GM23248 (cell line): ENCODE measurements around the gene HSD11B1L. TPM values are rescaled to one million over a fixed set of nuclear protein-coding genes. Genes with fewer than 3 reads are reported as not detected.

Experiments used
- DNase-seq: peaks from one replicate; pipeline ENCODE4 v3.0.0-alpha.2; 2015
- H2AFZ ChIP-seq: fragments of 200-600 bp; sonication (generic); 2 replicates; pipeline ENCODE4 v1.6.1; 2016; ENCODE audit warnings: antibody characterized with exemption
- H3F3A ChIP-seq: fragments of 200-600 bp; sonication (generic); 2 replicates; pipeline ENCODE4 v1.6.1; 2016; ENCODE audit warnings: mild to moderate bottlenecking, antibody characterized with exemption, mixed run types; ENCODE audit not compliant: insufficient read depth
- H3K27ac ChIP-seq: fragments of 200-600 bp; sonication (generic); 2 replicates; pipeline ENCODE4 v1.5.1; 2016; ENCODE audit warnings: mild to moderate bottlenecking
- H3K27me3 ChIP-seq: fragments of 200-600 bp; sonication (generic); replicated peaks from 2 replicates; pipeline ENCODE4 v1.6.1; 2016; ENCODE audit warnings: mild to moderate bottlenecking; ENCODE audit not compliant: insufficient read depth
- H3K36me3 ChIP-seq: fragments of 200-600 bp; sonication (generic); 2 replicates; pipeline ENCODE4 v1.6.1; 2016; ENCODE audit warnings: low read depth, mild to moderate bottlenecking
- H3K4me1 ChIP-seq: fragments of 200-600 bp; sonication (generic); 2 replicates; pipeline ENCODE4 v1.6.1; 2016; ENCODE audit warnings: mild to moderate bottlenecking; ENCODE audit not compliant: insufficient read depth
- H3K4me2 ChIP-seq: fragments of 200-600 bp; sonication (generic); one replicate; pipeline ENCODE4 v1.6.1; 2016; ENCODE audit warnings: mild to moderate bottlenecking; ENCODE audit not compliant: unreplicated experiment
- H3K4me3 ChIP-seq: fragments of 200-600 bp; sonication (generic); 2 replicates; pipeline ENCODE4 v1.5.1; 2016; ENCODE audit warnings: mild to moderate bottlenecking
- H3K79me2 ChIP-seq: fragments of 200-600 bp; sonication (generic); 2 replicates; pipeline ENCODE4 v1.6.1; 2016; ENCODE audit warnings: mild to moderate bottlenecking; ENCODE audit not compliant: insufficient read depth
- H3K9ac ChIP-seq: fragments of 200-600 bp; sonication (generic); 2 replicates; pipeline ENCODE4 v1.6.1; 2016; ENCODE audit warnings: mild to moderate bottlenecking
- H3K9me2 ChIP-seq: fragments of 200-600 bp; sonication (generic); 2 replicates; pipeline ENCODE4 v1.6.1; 2016; ENCODE audit warnings: mixed run types, mild to moderate bottlenecking, moderate library complexity; ENCODE audit not compliant: insufficient read depth
- H3K9me3 ChIP-seq: fragments of 200-600 bp; sonication (generic); one replicate; pipeline ENCODE4 v1.6.1; 2017; ENCODE audit warnings: low read depth
- H4K20me1 ChIP-seq: fragments of 200-600 bp; sonication (generic); 2 replicates; pipeline ENCODE4 v1.6.0; 2016; ENCODE audit not compliant: insufficient read depth
- EZH2 ChIP-seq: fragments of 200-600 bp; sonication (generic); IDR thresholded peaks from 2 replicates; pipeline ENCODE4 v1.6.1; 2018; ENCODE audit warnings: antibody characterized with exemption, mild to moderate bottlenecking; ENCODE audit not compliant: insufficient read depth, poor library complexity, severe bottlenecking
- EZH2phosphoT487 ChIP-seq: fragments of 200-600 bp; sonication (generic); IDR thresholded peaks from 2 replicates; pipeline ENCODE4 v1.6.1; 2018; ENCODE audit warnings: antibody characterized with exemption, moderate library complexity, mild to moderate bottlenecking, low read depth; ENCODE audit not compliant: insufficient read depth
- WGBS, 2 experiments: methylation state at CpG; one replicate each; pipeline ENCODE4 v1.1.6; 2015 to 2017; ENCODE audit warnings: low lambda C conversion rate in 2 of 2, low coverage in 1 of 2; ENCODE audit errors: missing lambda C conversion rate in 2 of 2; 5-methylcytosine and 5-hydroxymethylcytosine counted together
- in situ Hi-C: fragments of 300-500 bp; cut with MboI; formaldehyde crosslinking; loops from 2 replicates; pipeline ENCODE4 v1.15.0; 2020
- polyA plus RNA-seq: library from polyadenylated mRNA; unstranded; fragments of >200 nt; fragmentation: Nextera tagmentation; extraction: Ambion mirVana; gene quantifications from 2 replicates; pipeline ENCODE4 v1.2.1, GENCODE V29; 2016
- total RNA-seq: library from RNA; depleted of rRNA; stranded (reverse); fragments of >200 nt; shearing (Covaris generic); gene quantifications from 2 replicates; pipeline ENCODE4 v1.2.3, GENCODE V29; 2014

HSD11B1L gene
- total and polyA plus RNA-seq, 2 experiments from 2014 or later, result 10.9 to 30.7 TPM

DNA sequence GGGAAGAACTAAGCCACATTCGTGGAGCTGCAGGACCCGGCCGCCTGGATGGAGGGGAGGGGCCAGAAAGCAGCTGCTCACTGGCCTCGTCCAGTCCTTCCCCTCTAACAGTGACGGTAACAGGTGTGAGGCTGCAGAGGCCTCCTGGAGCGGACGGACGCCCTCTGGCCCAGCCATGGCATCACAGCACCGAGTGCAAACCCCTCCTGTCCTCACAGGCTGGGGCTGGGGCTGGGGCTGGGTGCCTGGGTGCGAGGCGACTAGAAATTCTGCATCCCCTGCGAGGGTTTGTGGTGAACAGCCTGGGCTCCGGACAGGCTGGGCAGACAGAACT lies 4.1 kb upstream of the HSD11B1L start:
- WGBS, 2 experiments, result 61 to 69% methylated on average over 13 of the region's 13 CpGs
- in situ Hi-C loops, result no loop called here

GRCh38 chr19:5677136-5677535 lies 3.7 kb upstream of the HSD11B1L start:
- no peaks in the 10 kb centered on the region for H3F3A ChIP-seq
- H3K27ac ChIP-seq, result no peak overlapping the region

More for the DNA sequence above, 4.1 kb upstream of the HSD11B1L start:
- H3K9me2 ChIP-seq, result no peaks in the 10 kb centered on the region
- H3K9ac ChIP-seq, result no peak overlapping the region
- no peaks in the 10 kb centered on the region for H3K27me3 ChIP-seq
- TF ChIP-seq EZH2 (no peak), EZH2phosphoT487 (no peak)
- DNase-seq, result no peak
- peaks cover 15% of the 10 kb centered on the region for H3K79me2 ChIP-seq
- no peaks in the 10 kb centered on the region for H4K20me1 ChIP-seq
- no peak overlapping the region for H2AFZ ChIP-seq
- no peaks in the 10 kb centered on the region for H3K36me3 ChIP-seq
- no peak overlapping the region for H3K4me2 ChIP-seq
- 0 out of 2 replicates have a peak, but pooled peaks cover 3% of the 10 kb centered on the region for H3F3A ChIP-seq
- H3K9me3 ChIP-seq, result no peaks in the 10 kb centered on the region
- no peaks in the 10 kb centered on the region for H3K4me1 ChIP-seq
- H3K4me3 ChIP-seq, result no peak overlapping the region
- H3K27ac ChIP-seq, result no peak overlapping the region

DNA sequence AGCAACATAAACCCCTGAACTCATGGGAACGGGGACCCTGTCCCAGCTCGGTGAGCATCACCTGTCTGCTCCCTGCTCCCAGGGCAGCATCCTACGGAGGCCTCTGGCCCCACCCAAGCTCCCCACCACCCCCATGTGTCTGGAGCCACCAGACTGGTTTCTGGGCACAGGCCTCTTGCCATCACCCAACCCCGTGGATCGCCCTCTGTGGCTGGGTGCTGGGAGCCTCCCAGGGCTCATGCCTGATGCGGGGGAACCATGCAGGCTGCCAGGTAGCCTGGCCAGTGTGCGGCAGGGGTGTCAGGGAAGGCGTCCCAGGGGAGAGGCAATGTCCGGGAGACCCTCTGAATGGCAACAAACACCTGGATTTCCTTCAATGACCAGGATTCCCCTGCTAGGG lies 3.2 kb upstream of the HSD11B1L start:
- H3K4me2 ChIP-seq, result no peak overlapping the region
- no peaks in the 10 kb centered on the region for H3K9me3 ChIP-seq
- H3K36me3 ChIP-seq, result no peaks in the 10 kb centered on the region
- no peaks in the 10 kb centered on the region for H3K9me2 ChIP-seq
- H3K4me3 ChIP-seq, result no peak overlapping the region
- H3K27me3 ChIP-seq, result no peaks in the 10 kb centered on the region
- H3K4me1 ChIP-seq, result no peaks in the 10 kb centered on the region
- in situ Hi-C loops, result no loop called here
- DNase-seq, result no peak
- no peaks in the 10 kb centered on the region for H3F3A ChIP-seq
- H3K27ac ChIP-seq, result no peak overlapping the region
- no peaks in the 10 kb centered on the region for H4K20me1 ChIP-seq
- peaks cover 15% of the 10 kb centered on the region for H3K79me2 ChIP-seq
- TF ChIP-seq EZH2phosphoT487 (no peak), EZH2 (no peak)
- no peak overlapping the region for H3K9ac ChIP-seq
- H2AFZ ChIP-seq, result no peak overlapping the region
- WGBS, 2 experiments, result 86 to 94% methylated on average over 6 to 9 of the region's 9 CpGs

More at GRCh38 chr19:5677136-5677535, 3.7 kb upstream of the HSD11B1L start:
- H3K4me3 ChIP-seq, result no peak overlapping the region
- no peak for DNase-seq
- no peak overlapping the region for H2AFZ ChIP-seq
- in situ Hi-C loops, result no loop called here
- H3K27me3 ChIP-seq, result no peaks in the 10 kb centered on the region
- no peaks in the 10 kb centered on the region for H3K9me3 ChIP-seq
- H3K79me2 ChIP-seq, result peaks cover 15% of the 10 kb centered on the region
- TF ChIP-seq EZH2phosphoT487, result no peak
- no peak for TF ChIP-seq EZH2
- H3K9ac ChIP-seq, result no peak overlapping the region
- no peaks in the 10 kb centered on the region for H4K20me1 ChIP-seq
- no peaks in the 10 kb centered on the region for H3K9me2 ChIP-seq
- WGBS, 2 experiments, result 86 to 87% methylated on average over 9 to 10 of the region's 10 CpGs
- no peaks in the 10 kb centered on the region for H3K4me1 ChIP-seq
- H3K36me3 ChIP-seq, result no peaks in the 10 kb centered on the region
- H3K4me2 ChIP-seq, result no peak overlapping the region

GRCh38 chr19:5678071-5678718 lies 2.6 kb upstream of the HSD11B1L start:
- TF ChIP-seq EZH2phosphoT487 (no peak), EZH2 (no peak)
- no peaks in the 10 kb centered on the region for H3F3A ChIP-seq
- WGBS, 2 experiments, result 97 to 98% methylated on average over 14 to 22 of the region's 22 CpGs
- H3K27me3 ChIP-seq, result no peaks in the 10 kb centered on the region
- peaks cover 15% of the 10 kb centered on the region for H3K79me2 ChIP-seq
- H2AFZ ChIP-seq, result no peak overlapping the region
- no peak for DNase-seq
- H3K36me3 ChIP-seq, result no peaks in the 10 kb centered on the region
- no peak overlapping the region for H3K9ac ChIP-seq
- H4K20me1 ChIP-seq, result no peaks in the 10 kb centered on the region
- in situ Hi-C loops, result no loop called here
- H3K9me3 ChIP-seq, result no peaks in the 10 kb centered on the region
- no peak overlapping the region for H3K4me2 ChIP-seq
- no peak overlapping the region for H3K4me3 ChIP-seq
- H3K27ac ChIP-seq, result no peak overlapping the region
- H3K4me1 ChIP-seq, result no peaks in the 10 kb centered on the region
- H3K9me2 ChIP-seq, result no peaks in the 10 kb centered on the region
